Measurements from ENCODE around the gene CD302.
"Not testable (repeated sequence)": the region's sequence is repeated elsewhere in the genome, so short reads cannot be mapped to it uniquely, and the experiment has no call there.

The CD302 gene

DNA sequence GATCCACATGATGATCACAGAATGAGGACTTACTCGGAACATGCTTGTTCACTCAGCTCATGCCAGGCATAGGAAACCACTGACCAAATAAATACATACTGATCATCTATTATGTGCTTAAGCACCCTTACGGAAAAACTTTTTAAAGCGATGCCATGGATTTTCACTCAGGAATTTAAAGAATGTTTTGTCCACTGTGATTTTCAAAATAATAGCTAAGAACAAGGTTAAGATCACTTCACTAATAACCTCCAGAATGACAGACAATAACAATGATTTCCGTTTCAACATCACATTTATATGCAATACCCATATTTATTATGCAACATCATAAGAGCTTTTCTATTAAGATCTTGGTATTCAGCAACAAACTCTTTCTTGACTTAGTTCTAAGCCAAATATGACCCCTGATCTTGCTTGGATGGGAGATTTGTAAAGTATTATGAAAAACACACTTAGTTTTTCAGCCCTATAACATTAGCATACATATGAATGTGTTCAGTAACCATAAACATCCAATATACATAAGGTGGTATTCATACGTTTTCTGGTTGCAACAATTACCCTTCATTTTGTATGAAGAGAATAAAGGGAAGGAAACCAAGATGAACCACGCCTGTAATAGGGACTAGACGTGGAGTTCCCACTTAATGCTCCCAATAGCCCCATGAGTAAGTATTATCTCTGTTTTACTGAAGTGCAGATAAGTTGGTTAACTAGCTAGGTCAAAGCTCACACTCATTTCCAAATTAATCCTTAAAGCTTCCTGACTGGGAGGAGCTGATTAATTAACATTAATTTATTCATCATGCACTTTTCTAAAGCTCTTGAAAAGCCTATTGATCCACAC is 1.9 kb downstream of the CD302 start:
- DNase-seq (ENCODE audit: low read depth in 1 of 2, low spot score in 1 of 2), result no peak

DNA sequence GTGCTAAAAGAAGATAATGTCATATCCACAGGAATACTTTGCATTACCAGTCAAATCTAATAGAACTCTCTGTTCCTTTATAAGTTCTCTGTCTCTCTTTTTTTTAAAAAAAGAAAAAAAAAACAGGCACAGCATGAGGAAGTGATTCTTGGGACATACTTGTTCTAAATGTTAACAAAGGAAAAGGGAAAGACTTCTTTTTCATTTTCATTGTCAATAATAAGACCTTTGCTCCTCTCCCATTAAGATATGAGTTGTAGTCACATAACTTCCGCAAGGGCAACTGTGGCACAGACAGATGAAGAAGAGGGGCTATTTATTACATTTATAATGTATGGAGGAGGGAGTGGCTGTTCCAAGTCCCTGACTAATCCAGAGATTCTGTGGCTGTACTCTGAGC is 4.7 kb downstream of the CD302 start:
- no peak for DNase-seq (ENCODE audit: low read depth in 1 of 2, low spot score in 1 of 2)

DNA sequence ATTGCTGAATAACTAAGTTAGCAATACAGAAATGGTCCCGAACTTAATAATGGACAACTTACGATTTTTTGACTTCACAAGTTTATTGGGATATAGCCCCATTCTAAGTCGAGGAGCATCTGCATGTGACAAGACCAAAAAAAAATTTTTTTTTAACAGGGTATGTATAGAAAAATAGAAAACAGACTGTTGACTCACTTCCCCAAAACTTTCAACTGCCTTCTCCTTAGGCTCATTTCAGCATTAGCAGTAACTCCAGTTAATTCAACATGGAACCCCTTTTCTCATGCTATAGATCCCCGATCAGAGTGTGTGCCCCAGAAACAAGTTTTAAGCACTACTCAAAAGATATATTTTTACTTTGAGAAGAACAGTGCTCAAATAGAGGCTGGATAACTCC is 5.4 kb downstream of the CD302 start:
- DNase-seq (ENCODE audit: low read depth in 1 of 2, low spot score in 1 of 2), result no peak

DNA sequence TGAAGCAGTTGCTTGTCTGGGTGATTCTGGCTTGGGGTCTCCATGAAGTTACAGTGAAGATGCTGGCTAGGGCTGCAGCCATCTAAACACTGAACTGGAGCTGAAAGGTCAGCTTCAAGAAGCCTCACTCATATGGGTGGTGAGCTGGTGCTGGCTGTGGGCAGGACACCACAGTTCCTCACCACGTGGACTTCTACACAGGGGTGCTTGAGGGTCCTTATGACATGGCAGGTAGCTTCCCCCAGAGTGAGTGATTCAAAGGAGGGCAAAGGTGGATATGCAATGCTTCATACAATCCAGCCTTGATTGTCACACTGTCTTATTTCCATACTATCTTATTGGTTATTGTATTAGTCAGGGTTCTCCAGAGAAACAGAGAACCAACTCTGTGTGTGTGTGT is 6.0 kb downstream of the CD302 start:
- DNase-seq (ENCODE audit: low read depth in 1 of 2, low spot score in 1 of 2), result no peak

DNA sequence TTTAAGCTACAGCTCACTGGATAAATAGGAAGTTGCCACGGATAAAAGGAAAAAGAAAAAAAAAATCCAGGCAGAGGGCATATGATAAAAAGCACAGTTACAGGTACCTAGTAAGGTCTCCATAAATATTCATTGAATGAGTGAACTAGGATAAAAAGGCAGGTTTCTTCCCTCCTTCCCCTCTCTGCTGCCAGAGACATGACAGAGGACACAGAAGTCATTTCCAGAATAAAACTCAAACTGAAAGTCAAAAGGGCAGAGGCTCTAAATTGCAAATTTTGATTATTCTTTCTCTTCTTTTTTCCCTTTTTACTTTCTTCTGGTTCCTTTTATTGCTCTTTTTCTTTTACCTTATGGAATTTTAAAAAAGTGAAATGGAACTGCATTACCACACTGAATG is 7.7 kb downstream of the CD302 start:
- DNase-seq (ENCODE audit: low read depth in 1 of 2, low spot score in 1 of 2), result no peak

DNA sequence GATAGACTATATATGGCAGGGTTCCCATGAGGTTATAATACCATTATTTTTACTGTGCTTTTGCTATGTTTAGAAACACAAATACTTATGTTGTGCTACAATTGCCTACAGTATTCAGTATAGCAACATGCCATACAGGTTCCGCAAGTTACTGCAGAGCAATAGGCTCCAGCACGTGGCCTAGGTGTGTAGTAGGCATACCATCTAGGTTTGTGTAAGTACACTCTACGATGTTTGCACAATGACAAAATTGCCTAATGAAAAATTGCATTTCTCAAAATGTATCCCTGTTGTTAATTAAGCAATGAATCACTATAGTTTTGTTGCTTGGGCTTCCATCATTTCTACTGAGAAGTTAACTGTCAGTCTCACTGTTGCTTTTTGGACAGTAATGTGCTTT is 9.8 kb downstream of the CD302 start:
- DNase-seq (ENCODE audit: low read depth in 1 of 2, low spot score in 1 of 2), result no peak

DNA sequence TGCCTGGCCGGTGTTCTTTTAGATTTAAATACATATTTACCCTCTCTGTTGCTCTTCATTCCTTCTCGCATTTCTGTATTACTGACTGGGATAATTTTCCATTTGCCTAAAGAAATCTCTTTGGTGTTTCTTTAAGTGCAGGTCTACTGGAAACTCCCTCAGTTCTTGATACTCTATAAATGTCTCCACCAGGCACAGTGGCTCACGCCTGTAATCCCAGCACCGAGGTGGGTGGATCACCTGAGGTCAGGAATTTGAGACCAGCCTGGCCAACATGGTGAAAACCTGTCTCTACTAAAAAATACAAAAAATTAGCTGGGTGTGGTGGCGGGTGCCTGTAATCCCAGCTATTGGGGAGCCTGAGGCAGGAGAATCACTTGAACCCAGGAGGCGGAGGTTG is 10.4 kb downstream of the CD302 start:
- not testable (repeated sequence) for DNase-seq (ENCODE audit: low read depth in 1 of 2, low spot score in 1 of 2)

DNA sequence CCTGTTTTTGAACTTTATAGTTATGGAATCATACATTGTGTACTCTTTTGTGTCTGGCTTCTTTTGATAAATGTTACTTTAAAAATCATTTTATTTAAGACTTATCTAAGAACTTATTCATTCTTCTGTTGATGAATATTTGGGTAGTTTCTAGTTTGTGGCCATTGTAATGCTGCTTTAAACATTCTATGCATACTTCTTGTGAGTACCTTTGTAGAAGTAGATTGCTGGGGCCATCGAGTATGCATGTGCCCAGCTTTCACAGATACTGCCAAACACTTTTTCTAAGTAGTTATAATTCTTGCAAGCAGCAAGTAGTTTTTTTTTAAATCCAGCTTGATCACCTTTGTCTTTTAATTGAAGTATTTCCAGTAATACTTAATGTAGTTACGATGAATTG is 11.1 kb downstream of the CD302 start:
- no peak for DNase-seq (ENCODE audit: low read depth in 1 of 2, low spot score in 1 of 2)

DNA sequence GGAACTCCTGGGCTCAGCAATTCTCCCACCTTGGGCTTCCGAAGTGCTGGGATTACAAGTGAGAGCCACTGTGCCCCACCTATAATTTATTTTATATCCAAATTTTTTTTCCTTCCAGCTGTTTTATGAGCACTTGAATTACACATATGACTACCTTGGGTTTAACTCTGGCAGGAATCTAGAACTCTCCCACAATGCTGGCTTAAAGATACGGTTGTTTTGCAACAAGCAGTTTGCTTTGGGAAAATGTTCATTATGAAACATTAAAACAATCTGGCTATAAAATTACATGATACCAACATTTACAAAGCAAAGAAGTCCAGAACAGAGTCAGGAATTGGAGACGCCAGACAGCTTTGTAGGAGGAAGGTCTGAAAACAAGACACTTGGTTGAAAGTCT is 12.8 kb downstream of the CD302 start:
- no peak for DNase-seq (ENCODE audit: low read depth in 1 of 2, low spot score in 1 of 2)

DNA sequence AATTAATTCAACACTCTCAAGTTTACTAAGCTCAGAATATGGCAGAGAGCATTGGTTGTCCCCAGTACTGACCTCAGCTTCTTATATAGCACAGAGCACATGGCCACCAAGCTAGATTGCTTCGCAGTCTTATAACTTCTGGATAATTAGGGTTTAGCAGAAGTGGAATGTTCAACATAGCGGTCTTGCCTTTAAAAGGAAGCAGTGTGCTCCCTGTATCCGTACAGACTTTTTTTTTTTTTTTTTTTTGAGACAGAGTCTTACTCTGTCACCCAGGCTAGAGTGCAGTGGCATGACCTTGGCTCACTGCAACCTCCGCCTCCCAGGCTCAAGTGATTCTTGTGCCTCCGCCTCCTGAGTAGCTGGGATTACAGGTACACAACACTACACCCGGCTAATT is 13.3 kb downstream of the CD302 start:
- DNase-seq (ENCODE audit: low read depth in 1 of 2, low spot score in 1 of 2), result not testable (repeated sequence)

DNA sequence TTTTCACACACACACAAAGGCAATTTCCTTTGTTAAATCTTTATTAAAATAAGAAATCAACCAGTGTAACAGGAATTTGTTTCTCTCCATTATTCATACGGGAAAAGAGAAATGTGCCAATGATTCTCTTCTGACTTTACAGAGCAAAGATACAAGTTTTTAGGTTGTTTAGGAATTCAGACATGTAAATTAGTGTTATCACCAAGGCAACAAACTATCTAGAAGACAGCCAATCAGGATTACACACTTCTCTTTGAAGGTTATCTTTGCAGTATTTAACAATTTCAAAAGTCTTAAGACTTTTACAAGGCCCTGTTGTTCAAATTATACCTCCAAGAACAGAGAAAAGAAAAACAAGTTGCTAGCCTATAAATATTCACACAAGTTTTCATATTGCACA is 14.5 kb downstream of the CD302 start:
- DNase-seq (ENCODE audit: low read depth in 1 of 2, low spot score in 1 of 2), result no peak

DNA sequence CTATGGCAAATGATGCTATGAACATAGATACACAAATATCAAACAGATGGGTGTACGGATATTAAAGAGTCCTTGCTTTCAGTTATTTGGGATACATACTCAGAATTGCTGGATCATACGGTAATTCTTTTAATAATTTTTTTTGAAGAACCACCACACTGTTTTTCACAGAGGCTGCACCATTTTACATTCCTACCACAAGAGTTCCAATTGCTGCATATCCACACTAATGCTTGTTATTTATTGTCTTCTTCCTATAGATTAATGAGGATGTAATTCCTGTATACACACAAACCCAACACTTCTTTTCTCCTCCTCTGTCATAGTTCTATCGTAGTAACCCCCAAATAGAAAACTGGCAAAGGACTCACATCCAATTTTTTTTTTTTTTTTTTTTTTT is 21.7 kb downstream of the CD302 start:
- no peak for DNase-seq (ENCODE audit: low read depth in 1 of 2, low spot score in 1 of 2)

DNA sequence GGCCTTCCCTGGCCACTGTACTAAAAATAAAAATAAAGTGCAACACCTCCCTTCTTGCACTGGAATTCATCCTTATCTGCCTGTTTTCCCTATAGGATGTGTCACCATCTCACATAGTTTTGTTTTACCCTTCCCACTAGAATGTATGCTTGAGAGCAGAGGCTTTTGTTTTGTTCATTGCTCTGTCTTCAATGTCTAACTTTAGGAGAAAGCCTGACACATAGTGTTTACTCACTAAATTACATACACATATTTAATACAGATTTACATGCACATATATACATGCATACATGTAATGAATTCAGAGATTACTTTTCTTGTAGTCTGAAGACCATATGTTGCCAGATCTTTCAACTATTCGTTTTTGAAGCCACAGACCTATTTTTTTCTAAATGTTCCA is 23.0 kb downstream of the CD302 start:
- no peak for DNase-seq (ENCODE audit: low read depth in 1 of 2, low spot score in 1 of 2)

DNA sequence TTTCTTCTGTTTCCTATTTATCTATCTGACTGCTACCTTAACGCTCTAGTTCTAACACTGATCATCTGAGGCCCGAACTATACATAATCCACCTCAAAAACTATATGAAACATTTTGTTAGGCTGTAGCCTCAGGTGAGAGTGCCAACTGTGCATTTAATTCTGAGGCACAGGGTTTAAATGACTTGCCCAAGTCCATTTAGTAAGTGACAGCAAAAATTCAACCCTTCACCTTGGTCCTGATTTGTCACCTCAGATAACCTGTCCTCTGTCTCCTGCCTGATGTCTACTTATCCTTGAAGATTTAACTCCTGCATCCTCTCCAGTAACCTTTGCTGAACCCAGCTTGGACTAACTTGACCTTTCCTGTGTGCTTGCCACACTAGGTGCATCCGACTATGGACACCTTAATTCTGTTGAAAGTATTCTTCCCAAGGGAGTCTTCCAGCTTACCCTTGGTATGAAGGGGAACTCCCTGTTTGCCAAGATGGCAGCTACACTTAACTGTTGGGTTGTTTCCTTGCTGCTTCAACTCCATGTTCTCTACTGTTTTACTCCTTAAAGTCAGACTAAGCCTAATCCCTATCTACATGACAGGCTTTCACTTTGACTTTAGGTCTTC is 23.5 kb downstream of the CD302 start:
- DNase-seq (ENCODE audit: low read depth in 1 of 2, low spot score in 1 of 2), result no peak

DNA sequence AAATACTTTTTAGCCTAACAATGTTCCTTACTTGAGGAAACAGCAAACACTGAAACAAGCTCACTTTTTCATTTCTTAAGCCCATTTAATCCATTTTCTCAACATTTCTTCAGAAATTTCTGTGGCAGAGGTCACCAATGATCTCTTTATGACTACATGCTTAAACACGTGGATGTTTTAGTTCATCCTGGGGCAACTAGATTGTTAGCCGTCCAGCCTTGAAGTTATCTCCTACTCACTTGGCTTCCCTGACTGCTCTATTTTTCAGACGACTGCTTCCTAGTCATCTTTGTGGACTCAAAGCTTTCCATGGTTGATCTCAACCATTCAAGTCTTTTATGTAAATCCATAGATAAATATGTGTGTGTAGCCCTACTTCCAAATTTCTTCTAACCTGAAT is 24.1 kb downstream of the CD302 start:
- no peak for DNase-seq (ENCODE audit: low read depth in 1 of 2, low spot score in 1 of 2)

DNA sequence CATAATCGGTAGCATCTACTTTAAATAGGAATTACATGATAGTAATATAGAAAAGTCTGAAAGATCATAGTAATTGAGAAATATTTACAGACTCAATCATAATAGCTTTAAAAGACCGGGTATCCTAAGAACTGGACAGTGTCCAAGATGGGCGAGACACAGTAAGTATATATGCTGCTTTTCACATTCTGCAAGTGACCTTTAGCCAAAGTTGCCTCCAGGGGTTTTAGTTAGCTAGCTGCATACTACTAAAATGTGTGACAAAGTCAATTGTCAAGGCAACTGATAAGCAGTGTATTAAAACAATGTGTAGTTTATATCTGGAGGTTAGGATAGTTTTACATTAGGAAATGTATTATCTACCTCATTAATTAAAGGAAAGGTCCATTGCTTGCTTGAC is 24.6 kb downstream of the CD302 start:
- DNase-seq (ENCODE audit: low read depth in 1 of 2, low spot score in 1 of 2), result no peak

DNA sequence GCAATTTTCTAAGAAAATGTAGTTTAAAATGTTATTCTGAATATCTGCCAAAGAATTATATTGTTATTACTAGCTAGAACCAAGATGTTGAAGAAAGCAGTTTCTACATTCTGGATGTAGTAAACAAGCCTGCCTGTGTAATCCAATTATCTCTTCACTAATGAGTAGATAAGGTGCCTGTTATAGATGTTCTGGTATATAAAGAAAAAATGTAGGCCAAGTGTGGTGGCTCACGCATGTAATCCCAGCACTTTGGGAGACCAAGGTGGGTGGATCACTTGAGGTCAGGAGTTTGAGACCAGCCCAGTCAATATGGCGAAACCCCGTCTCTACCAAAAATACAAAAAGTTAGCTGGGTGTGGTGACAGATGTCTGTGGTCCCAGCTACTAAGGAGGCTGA is 28.9 kb downstream of the CD302 start:
- no peak for DNase-seq (ENCODE audit: low read depth in 1 of 2, low spot score in 1 of 2)

DNA sequence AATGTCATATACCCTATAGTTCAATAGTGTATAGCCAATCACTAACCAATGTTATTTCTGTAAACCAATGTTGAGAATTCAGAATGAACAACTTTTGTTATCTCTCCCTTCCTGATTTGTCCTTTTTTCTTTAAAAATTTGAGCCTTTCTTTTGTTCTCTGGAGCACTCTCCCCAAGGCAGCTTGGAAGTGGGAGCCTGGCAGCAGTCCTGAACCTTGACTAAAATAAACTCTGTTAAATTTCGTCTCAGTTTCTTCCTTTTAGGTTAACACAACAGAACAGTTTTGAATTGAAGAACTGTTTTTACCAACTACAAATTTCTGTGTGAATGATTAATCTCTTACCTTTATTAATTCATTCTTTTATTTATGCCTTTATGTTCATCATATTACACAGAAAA is 35.9 kb downstream of the CD302 start:
- no peak for DNase-seq (ENCODE audit: low read depth in 1 of 2, low spot score in 1 of 2)

DNA sequence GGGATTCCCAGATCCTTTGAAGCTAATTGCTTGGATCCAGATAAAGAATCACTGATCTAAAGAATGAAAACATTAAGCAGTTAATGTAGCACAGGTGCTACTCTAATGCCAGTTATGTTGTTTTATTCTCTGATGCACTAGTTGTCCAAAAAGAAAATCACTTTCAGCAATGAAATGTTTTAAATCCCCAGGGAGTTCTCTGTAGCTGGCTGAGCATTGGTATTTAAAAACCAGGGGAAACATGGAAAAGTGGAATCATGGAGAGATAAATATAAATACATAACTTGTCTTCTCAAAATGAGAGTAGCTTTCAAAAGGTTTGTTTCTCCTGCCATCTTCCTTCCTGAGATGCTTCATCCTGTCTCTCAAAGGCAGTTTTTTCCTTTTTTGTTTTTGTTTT is 37.7 kb downstream of the CD302 start:
- DNase-seq (ENCODE audit: low read depth in 1 of 2, low spot score in 1 of 2), result no peak

DNA sequence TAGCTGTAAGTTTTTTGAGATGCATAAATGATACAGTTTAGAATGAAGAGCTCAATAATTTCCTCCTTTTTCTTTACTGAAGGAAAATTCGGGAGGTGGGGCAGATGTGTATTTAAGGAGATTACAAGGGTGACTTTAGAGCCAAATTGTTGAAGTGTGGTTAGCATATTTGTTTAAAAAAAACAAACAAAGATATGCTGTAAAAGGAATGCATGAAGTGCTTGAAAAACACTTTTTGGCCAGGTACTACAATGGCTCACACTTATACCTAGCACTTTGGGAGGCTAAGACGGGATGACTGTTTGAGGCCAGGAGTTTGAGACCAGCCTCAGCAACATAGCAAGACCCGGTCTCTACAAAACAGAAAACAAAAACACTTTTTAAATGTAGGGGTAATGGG is 38.4 kb downstream of the CD302 start:
- DNase-seq (ENCODE audit: low read depth in 1 of 2, low spot score in 1 of 2), result no peak

DNA sequence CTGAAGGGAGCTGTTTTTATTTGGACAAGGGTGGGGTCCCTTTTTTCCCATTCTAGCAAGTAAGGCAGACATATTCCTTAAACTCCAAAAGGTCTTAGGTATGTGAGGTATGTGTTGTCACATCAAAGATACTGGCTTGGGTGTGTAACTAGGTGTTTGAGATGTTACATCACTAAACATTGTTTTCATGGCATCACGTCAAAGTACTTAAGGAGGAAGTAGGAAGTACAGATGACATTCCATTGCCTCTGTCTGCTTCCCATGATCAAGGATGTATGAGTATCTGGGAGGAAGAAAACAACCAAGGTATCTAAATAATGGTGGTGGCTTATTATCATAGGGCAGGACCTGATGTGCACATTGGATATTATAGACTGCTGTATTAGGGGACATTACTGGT is 39.3 kb downstream of the CD302 start:
- no peak for DNase-seq (ENCODE audit: low read depth in 1 of 2, low spot score in 1 of 2)

DNA sequence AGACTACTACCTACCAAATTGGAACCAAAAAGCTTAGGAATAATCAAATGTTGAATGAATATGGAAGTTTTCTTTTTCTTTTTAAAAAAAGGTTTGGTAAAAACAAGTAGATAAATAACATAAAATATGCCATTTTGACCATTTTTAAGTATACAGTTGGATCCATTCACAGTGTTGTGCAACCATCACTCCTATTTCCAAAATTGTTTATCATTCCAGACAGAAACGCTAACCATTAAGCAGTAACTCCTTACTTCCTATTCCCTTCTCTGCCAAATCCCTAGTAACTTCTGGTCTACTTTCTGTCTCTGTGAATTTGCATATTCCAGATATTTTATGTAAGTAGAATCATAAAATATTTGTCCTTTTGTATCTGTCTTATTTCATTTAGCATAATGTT is 39.8 kb downstream of the CD302 start:
- no peak for DNase-seq (ENCODE audit: low read depth in 1 of 2, low spot score in 1 of 2)

DNA sequence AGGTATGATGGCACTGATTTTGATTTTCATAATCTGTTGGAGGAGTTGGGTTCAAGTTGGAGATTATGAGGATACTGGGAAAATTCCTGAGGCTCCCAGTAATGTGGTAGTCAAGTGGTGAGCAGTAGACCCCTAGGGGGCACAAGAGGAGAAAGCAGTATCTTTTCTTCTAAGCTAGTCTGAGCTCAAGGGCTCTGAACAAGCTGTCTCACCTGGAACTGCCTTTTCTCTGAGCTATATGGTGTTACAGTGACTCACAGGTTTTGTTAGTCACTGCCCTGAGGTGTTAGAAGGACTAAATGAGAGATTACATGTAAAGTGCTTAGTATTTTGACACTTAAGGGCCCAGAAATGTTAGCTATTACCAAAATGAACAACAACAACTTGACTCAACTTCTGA is 42.2 kb downstream of the CD302 start:
- peak in 1 of 2 donors; percentile 28 for DNase-seq (ENCODE audit: low read depth in 1 of 2, low spot score in 1 of 2)
